ENCODE data around the gene VWC2.

Gene VWC2

GRCh38 chr7:49771427-49772176, 1.8 kb upstream of the VWC2 start:
- Histone ChIP-seq H3K36me3 (ENCODE audit: insufficient read depth, low read length) (no peaks in the 10 kb centered on the region), H3K4me1 (ENCODE audit: control insufficient read depth, insufficient read depth, low read length) (no peaks in the 10 kb centered on the region), H3K4me2 (ENCODE audit: low read length) (no peak overlapping the region), H3K4me3 (ENCODE audit: low read length) (no peak overlapping the region), H3K27me3 (ENCODE audit: control insufficient read depth, insufficient read depth, low read length) (peaks cover 16% of the 10 kb centered on the region), H3K9ac (ENCODE audit: low read depth, low read length) (no peak overlapping the region), H3K9me3 (replicated peaks; ENCODE audit: low read length) (peaks cover 3% of the 10 kb centered on the region)

DNA sequence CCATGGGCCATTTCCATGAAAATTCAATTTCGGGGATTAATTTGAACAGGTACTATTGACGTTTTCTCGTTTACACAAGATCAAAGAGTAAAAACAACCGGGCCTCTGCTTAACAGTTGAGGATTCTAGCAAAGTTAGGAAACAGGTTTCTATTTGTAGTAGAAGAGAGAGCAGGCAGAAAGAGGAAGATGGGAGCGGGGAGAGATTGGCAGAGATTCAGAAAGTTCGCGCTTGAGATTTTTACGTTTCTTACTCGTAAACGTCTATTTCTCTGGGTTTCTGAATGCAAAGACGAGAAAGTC, 571 bp upstream of the VWC2 start:
- Histone ChIP-seq H3K9me3 (replicated peaks; ENCODE audit: low read length) (peaks cover 3% of the 10 kb centered on the region), H3K4me1 (ENCODE audit: control insufficient read depth, insufficient read depth, low read length) (no peaks in the 10 kb centered on the region), H3K27me3 (ENCODE audit: control insufficient read depth, insufficient read depth, low read length) (peaks cover 16% of the 10 kb centered on the region), H3K9ac (ENCODE audit: low read depth, low read length) (no peak overlapping the region), H3K4me2 (ENCODE audit: low read length) (no peak overlapping the region), H3K4me3 (ENCODE audit: low read length) (no peak overlapping the region), H3K36me3 (ENCODE audit: insufficient read depth, low read length) (no peaks in the 10 kb centered on the region)

DNA sequence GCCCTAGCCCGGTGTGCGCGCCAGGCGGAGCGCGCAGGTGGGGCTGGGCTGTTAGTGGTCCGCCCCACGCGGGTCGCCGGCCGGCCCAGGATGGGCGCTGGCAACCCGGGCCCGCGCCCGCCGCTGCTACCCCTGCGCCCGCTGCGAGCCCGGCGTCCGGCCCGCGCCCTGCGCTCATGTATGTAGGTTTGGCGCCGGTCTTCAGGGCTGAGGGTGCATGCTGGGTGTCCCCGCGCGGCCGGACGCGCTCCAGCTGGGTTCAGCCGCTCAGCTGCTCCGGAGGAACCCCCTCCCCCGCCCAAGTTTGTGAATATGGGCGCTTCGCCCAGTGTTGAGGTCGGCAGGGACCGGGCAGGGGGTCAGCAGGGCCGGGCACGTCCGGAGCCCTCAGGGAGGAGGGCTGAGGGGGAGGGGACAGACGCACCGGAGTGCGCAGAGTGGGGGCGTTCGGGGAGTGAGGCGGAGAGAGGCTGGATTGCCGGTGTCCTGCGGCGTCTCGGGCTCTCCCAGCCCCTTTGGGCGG, 559 bp downstream of the VWC2 start:
- no peak overlapping the region for H3K9ac ChIP-seq (ENCODE audit: low read depth, low read length)
- no peaks in the 10 kb centered on the region for H3K36me3 ChIP-seq (ENCODE audit: insufficient read depth, low read length)
- H3K27me3 ChIP-seq (ENCODE audit: control insufficient read depth, insufficient read depth, low read length): peaks cover 16% of the 10 kb centered on the region
- no peak overlapping the region for H3K4me3 ChIP-seq (ENCODE audit: low read length)
- no peak overlapping the region for H3K4me2 ChIP-seq (ENCODE audit: low read length)
- H3K9me3 ChIP-seq (replicated peaks; ENCODE audit: low read length): peaks cover 3% of the 10 kb centered on the region
- H3K4me1 ChIP-seq (ENCODE audit: control insufficient read depth, insufficient read depth, low read length): no peaks in the 10 kb centered on the region

DNA sequence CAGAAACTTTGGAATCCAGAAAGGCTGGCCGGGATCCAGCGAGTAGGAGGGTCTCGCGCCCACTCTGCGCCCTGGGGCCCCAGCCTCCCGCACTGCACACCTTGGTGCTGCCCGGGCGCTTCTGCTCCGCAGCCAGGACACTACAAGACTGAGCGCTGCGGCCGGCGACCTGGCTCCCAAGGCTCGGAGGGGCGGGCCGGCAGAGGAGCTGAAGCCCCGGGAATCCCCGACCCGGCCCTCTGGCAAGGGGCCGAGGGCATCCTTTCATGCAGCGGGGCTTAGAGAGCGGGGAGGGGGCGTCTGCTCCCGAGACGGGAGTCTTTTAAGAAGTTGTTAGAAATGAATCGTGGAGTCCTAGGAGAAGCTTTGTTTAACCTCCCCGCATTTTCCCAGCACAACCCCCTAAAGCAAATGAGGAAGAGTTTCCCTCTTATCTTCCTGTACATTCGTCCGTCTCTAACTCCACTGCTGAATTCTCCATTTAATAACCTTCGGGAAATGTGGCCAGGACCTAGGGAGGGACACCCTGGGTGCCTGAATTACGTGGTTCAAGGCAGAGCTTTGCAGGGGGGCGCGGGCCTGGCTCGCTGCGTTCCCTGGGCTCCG, 1.1 kb downstream of the VWC2 start:
- H3K36me3 ChIP-seq (ENCODE audit: insufficient read depth, low read length): no peaks in the 10 kb centered on the region
- H3K4me1 ChIP-seq (ENCODE audit: control insufficient read depth, insufficient read depth, low read length): no peaks in the 10 kb centered on the region
- no peak overlapping the region for H3K4me2 ChIP-seq (ENCODE audit: low read length)
- H3K27me3 ChIP-seq (ENCODE audit: control insufficient read depth, insufficient read depth, low read length): peaks cover 16% of the 10 kb centered on the region
- H3K9ac ChIP-seq (ENCODE audit: low read depth, low read length): no peak overlapping the region
- no peak overlapping the region for H3K4me3 ChIP-seq (ENCODE audit: low read length)
- peaks cover 3% of the 10 kb centered on the region for H3K9me3 ChIP-seq (replicated peaks; ENCODE audit: low read length)

DNA sequence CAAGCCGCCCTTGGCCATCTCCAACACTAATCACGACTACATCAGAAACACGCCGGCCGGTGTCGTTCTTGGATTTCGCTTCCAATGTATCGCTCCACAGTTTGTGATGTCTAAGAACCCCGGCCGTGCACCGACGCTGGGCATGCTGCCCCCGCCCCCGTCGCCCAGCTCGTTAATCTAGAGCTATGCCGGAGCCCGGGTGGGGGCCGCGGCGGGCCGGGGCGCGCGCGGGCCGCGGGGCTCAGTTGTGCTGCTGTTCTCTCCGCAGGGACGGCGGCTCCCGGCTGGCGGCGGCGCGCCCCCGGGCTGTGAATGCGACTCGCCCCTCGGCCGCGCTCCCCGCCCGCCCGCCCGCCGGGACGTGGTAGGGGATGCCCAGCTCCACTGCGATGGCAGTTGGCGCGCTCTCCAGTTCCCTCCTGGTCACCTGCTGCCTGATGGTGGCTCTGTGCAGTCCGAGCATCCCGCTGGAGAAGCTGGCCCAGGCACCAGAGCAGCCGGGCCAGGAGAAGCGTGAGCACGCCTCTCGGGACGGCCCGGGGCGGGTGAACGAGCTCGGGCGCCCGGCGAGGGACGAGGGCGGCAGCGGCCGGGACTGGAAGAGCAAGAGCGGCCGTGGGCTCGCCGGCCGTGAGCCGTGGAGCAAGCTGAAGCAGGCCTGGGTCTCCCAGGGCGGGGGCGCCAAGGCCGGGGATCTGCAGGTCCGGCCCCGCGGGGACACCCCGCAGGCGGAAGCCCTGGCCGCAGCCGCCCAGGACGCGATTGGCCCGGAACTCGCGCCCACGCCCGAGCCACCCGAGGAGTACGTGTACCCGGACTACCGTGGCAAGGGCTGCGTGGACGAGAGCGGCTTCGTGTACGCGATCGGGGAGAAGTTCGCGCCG, 1.9 kb downstream of the VWC2 start:
- Histone ChIP-seq H3K27me3 (ENCODE audit: control insufficient read depth, insufficient read depth, low read length) (peaks cover 16% of the 10 kb centered on the region), H3K4me1 (ENCODE audit: control insufficient read depth, insufficient read depth, low read length) (no peaks in the 10 kb centered on the region), H3K9ac (ENCODE audit: low read depth, low read length) (no peak overlapping the region)

DNA sequence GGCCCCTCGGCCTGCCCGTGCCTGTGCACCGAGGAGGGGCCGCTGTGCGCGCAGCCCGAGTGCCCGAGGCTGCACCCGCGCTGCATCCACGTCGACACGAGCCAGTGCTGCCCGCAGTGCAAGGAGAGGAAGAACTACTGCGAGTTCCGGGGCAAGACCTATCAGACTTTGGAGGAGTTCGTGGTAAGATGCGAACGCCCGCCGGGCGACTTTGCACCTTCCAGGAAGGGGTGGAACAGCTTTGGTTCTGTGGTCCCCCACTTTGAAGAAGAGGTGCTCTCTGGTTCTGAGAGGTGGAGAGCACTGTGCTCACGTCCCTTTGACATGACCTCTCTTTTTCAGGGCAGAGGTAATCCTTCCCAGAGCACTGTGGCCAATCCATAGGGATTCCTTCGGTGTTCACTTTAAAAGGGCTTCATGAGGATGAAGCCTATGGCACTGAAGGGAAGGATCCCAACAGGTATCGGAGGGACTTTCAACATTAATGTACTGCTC, 2.6 kb downstream of the VWC2 start:
- Histone ChIP-seq H3K4me2 (ENCODE audit: low read length) (no peak overlapping the region), H3K36me3 (ENCODE audit: insufficient read depth, low read length) (no peaks in the 10 kb centered on the region), H3K4me3 (ENCODE audit: low read length) (no peak overlapping the region), H3K4me1 (ENCODE audit: control insufficient read depth, insufficient read depth, low read length) (no peaks in the 10 kb centered on the region), H3K27me3 (ENCODE audit: control insufficient read depth, insufficient read depth, low read length) (peaks cover 16% of the 10 kb centered on the region), H3K9me3 (replicated peaks; ENCODE audit: low read length) (peaks cover 3% of the 10 kb centered on the region), H3K9ac (ENCODE audit: low read depth, low read length) (no peak overlapping the region)

More for the DNA sequence above, 1.9 kb downstream of the VWC2 start:
- Histone ChIP-seq H3K9me3 (replicated peaks; ENCODE audit: low read length) (peaks cover 3% of the 10 kb centered on the region), H3K4me3 (ENCODE audit: low read length) (no peak overlapping the region), H3K4me2 (ENCODE audit: low read length) (no peak overlapping the region), H3K36me3 (ENCODE audit: insufficient read depth, low read length) (no peaks in the 10 kb centered on the region)

GRCh38 chr7:49776994-49777393, 3.6 kb downstream of the VWC2 start:
- Histone ChIP-seq H3K4me3 (ENCODE audit: low read length) (no peak overlapping the region), H3K9me3 (replicated peaks; ENCODE audit: low read length) (peaks cover 3% of the 10 kb centered on the region), H3K9ac (ENCODE audit: low read depth, low read length) (no peak overlapping the region), H3K4me2 (ENCODE audit: low read length) (no peak overlapping the region), H3K36me3 (ENCODE audit: insufficient read depth, low read length) (no peaks in the 10 kb centered on the region), H3K27me3 (ENCODE audit: control insufficient read depth, insufficient read depth, low read length) (peaks cover 16% of the 10 kb centered on the region), H3K4me1 (ENCODE audit: control insufficient read depth, insufficient read depth, low read length) (no peaks in the 10 kb centered on the region)

DNA sequence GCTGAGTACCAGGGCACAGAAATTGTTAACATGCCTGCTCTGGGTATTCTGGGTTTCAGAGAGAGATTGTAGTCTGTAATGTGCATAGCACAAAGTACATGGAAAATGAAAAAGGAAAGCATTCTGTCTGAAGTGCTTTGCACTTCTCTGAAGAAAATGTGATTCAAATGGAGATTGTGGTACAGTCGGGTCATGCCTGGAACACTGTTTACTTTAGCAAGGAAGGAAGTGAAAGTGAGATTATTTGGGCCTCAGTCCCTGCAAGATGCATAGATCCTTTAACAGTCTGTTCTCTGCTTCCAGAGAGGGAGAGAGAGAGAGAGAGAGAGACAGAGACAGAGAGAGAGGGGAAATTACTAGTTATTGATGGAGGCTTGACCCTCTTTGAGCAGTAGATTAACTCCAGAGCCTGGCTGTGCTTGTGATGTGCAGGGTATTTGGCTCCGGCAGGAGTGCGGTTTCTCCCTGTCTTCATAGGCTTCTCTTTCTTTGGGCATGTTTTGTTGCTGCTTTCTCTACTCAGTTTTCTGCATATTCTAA, 5.4 kb downstream of the VWC2 start:
- peaks cover 3% of the 10 kb centered on the region for H3K9me3 ChIP-seq (replicated peaks; ENCODE audit: low read length)
- H3K4me1 ChIP-seq (ENCODE audit: control insufficient read depth, insufficient read depth, low read length): no peaks in the 10 kb centered on the region
- H3K27me3 ChIP-seq (ENCODE audit: control insufficient read depth, insufficient read depth, low read length): peaks cover 16% of the 10 kb centered on the region

DNA sequence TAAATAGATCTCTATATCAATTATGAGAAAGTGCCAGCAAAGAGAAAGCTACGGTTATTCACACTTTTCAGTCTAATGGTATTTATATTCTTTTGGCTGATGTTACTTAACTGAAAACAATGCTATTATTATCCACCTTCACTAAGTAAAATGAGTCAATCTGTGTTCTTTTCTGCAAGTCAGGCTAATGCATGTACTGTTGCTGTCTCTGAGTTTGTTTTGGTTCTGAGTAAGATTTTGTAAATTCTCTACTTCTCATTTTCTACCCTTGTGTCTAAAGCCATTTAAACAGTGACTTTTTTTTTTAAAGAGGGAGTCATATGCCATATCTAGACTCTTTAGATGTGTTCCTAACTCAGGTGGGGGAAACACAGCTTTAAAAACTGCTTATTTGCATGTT, 7.5 kb downstream of the VWC2 start:
- peaks cover 2% of the 10 kb centered on the region for H3K27me3 ChIP-seq (ENCODE audit: control insufficient read depth, insufficient read depth, low read length)
- no peak overlapping the region for H3K4me2 ChIP-seq (ENCODE audit: low read length)
- H3K4me3 ChIP-seq (ENCODE audit: low read length): no peak overlapping the region
- no peaks in the 10 kb centered on the region for H3K36me3 ChIP-seq (ENCODE audit: insufficient read depth, low read length)
- no peaks in the 10 kb centered on the region for H3K4me1 ChIP-seq (ENCODE audit: control insufficient read depth, insufficient read depth, low read length)
- peaks cover 3% of the 10 kb centered on the region for H3K9me3 ChIP-seq (replicated peaks; ENCODE audit: low read length)
- H3K9ac ChIP-seq (ENCODE audit: low read depth, low read length): no peak overlapping the region

More for the DNA sequence above, 5.4 kb downstream of the VWC2 start:
- no peaks in the 10 kb centered on the region for H3K36me3 ChIP-seq (ENCODE audit: insufficient read depth, low read length)
- H3K4me2 ChIP-seq (ENCODE audit: low read length): no peak overlapping the region
- H3K4me3 ChIP-seq (ENCODE audit: low read length): no peak overlapping the region
- no peak overlapping the region for H3K9ac ChIP-seq (ENCODE audit: low read depth, low read length)

DNA sequence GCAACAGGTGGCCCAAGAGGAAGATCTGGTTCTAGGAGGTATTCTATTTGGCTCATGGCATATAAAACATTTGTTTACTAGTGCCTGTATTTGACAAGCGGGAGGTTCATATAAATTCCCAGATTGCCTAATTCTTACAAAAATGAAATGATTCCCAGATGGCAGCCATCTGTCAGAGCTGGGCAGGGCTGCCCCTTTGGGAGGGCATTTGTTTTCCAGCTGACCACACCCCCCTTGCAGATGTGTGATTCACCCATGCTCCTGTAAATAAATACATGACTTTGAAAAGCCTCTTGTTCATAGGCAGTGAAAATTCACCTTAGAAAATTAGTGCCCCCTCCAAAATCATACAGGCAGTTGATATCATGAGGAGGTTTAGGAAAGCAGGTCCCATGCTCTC, 8.6 kb downstream of the VWC2 start:
- H3K9ac ChIP-seq (ENCODE audit: low read depth, low read length): no peak overlapping the region
- H3K4me1 ChIP-seq (ENCODE audit: control insufficient read depth, insufficient read depth, low read length): no peaks in the 10 kb centered on the region
- H3K4me3 ChIP-seq (ENCODE audit: low read length): no peak overlapping the region
- H3K4me2 ChIP-seq (ENCODE audit: low read length): no peak overlapping the region
- H3K9me3 ChIP-seq (replicated peaks; ENCODE audit: low read length): no peaks in the 10 kb centered on the region
- H3K27me3 ChIP-seq (ENCODE audit: control insufficient read depth, insufficient read depth, low read length): no peaks in the 10 kb centered on the region
- H3K36me3 ChIP-seq (ENCODE audit: insufficient read depth, low read length): no peaks in the 10 kb centered on the region

GRCh38 chr7:49783446-49783845, 10.0 kb downstream of the VWC2 start:
- H3K9me3 ChIP-seq (replicated peaks; ENCODE audit: low read length): peaks cover 4% of the 10 kb centered on the region
- no peak overlapping the region for H3K4me2 ChIP-seq (ENCODE audit: low read length)
- no peaks in the 10 kb centered on the region for H3K36me3 ChIP-seq (ENCODE audit: insufficient read depth, low read length)
- H3K4me1 ChIP-seq (ENCODE audit: control insufficient read depth, insufficient read depth, low read length): no peaks in the 10 kb centered on the region
- H3K9ac ChIP-seq (ENCODE audit: low read depth, low read length): no peak overlapping the region
- H3K4me3 ChIP-seq (ENCODE audit: low read length): no peak overlapping the region
- H3K27me3 ChIP-seq (ENCODE audit: control insufficient read depth, insufficient read depth, low read length): no peaks in the 10 kb centered on the region

Measured in skeletal muscle satellite cell (primary cell).